Activated CD4-positive, alpha-beta T cell treated with anti-CD3 and anti-CD28 coated beads, Interleukin-2, Interleukin-4, amounts not matched to agents 100 ng/mL and 50 ng/mL, durations not matched to agents 16 hours and 8 hours (primary cell): ENCODE data around the gene WDFY4.

Experiments
- DNase-seq: peaks from one replicate; pipeline ENCODE4 v3.0.0-alpha.2; 2020; ENCODE audit warnings: low spot score

WDFY4 gene

DNA sequence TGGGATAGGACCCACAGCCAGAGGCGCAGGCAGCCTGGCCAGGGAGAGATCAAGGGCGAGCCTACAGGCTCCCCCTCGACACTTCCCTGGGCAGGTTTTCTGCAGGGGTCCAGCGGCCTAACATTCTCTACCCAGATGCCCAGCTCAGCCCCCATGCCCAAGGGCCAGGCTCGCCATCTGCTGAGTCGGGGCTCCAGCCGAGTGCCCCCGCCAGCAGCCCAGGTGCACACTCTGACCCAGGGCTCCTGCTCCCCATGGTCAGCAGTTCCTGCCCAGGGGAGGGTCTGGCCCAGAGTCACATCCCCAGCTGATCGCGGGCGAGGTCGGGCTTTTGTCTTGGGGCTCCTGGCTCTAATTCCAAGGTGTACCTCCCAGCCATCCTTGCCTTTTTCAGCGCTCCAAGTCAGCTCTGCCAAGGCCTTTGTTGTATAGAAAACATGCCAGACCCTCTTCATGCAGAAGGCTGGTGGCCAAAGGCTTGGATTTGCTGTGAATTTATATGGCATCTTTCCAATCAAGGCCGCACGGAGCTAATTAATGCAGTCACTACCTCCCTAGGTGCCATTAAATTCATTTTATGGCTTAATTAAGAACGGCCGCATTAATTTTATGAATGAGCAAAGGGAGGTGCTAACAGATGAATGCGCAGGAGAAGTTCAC, 134.3 kb downstream of the WDFY4 start:
- no peak for DNase-seq

- DNase-seq, result no peak
Measured at GRCh38 chr10:48819783-48820182, 135.1 kb downstream of the WDFY4 start.

DNA sequence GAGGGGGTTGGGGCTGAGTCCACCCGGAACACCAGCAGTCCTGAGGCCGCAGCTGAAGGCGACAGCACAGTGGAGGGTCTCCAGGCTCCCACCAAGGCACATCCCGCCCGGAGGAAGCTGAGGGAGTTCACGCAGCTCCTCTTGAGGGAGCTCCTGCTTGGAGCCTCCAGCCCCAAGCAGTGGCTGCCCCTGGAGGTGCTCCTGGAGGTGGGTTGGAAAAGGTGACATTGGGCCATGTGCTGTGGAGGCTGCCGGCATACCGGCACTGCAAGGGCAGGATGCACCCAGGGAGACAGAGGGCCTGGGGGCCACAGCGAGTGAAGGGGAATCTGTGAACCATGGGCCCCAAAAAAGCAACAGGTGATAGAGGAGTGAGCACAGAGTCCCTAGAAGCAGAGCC, 135.6 kb downstream of the WDFY4 start:
- no peak for DNase-seq

DNA sequence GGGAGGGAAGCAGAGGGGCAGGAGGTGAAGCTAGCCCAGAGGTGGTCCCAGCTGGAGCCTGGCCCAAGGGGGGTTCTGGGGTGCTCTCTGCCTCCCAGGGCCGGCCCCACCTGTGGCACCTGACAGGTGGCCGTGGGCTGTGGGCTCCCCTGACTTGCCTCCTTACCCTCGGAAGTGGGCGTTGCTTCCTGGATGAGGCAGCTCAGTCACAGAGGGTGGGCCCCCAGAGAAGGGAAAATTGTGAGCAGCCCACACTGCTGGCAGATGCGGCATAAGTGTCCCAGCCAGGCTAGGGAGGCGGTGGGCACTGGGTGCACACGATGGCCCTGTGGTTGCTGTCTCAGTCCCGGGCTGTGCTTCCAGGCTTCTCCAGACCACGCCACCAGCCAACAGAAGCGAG, 136.0 kb downstream of the WDFY4 start:
- DNase-seq, result no peak

GRCh38 chr10:48821111-48821510, 136.4 kb downstream of the WDFY4 start:
- no peak for DNase-seq

DNA sequence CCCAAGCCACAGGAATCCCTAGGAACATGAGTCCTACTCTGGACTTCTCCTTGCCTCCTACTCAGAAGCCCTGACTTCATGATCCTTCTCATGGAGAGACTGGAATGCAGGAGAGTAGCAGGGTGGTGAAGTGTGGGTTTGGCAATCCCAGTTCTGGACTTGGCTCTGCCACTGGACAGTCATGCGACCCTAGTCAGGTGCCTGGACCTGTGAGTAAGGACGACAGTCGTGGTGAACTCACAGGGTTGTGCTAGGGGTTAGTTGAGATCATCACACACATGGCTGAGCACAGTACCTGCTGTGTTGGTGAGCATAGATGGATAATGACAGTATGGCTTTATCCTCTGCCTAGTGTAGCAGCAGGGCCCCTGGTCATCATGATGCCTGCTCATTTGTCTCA, 137.0 kb downstream of the WDFY4 start:
- DNase-seq, result no peak

GRCh38 chr10:48833674-48834073, 149.0 kb downstream of the WDFY4 start:
- no peak for DNase-seq

GRCh38 chr10:48834189-48834965, 149.7 kb downstream of the WDFY4 start:
- DNase-seq, result no peak

GRCh38 chr10:48835781-48836180, 151.1 kb downstream of the WDFY4 start:
- DNase-seq, result no peak

DNA sequence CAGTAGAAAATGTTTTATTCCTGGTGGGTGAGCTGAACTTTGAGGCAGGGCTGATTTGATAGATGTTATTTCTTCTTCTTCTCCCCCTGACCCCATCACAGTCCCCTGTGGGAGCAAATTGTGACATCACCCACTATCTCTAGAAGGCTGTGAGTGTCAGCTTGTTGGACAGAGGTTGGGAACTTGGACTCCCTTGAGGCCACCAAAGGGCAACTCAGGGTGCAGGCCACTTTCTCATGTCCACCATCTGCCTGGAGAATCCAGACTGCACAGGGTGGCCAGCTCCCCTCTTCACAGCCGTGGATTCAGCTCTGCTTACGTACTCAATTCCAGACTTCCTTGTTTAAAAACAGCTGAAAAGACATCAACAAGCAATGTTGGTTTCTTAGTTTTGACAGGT, 151.9 kb downstream of the WDFY4 start:
- no peak for DNase-seq

GRCh38 chr10:48838834-48839233, 154.2 kb downstream of the WDFY4 start:
- DNase-seq, result no peak

DNA sequence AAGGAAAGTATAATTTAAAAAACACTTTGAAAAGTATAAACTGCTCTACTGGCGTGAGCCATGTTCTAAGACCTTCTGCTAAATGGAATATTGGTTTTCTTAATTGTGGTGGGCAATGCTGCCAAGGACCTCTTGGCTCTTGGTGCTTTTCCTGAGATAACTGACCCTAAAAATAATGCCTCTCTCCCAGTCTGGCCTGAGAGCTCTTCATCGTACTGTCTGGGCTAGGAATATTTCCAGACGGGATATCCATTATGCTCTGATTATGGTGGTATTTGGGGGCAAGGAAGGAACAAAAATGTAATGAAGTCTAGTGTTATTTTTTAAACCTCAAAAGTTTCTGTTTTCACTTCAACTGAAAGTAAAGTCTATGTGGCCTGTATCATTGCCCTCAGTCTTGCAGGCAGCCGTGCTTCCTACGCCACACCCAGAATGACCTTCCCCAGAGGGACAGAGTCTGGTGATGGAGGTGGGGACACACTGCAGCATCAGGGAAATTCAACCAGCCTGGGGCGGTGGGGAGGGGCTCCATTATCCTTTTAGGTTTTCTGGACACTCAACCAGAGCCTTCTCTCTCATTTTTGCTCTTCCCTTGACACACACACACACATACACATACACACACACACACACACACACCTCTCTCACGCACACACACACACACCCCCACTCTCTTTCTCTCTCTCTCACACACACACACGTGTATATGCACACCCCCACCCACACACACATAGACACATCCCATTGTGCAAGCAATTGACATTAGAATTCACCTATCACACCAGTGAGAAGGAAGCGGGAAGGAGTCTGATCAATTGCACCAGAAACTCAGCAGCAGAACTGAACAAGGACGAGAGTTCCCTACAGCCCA, 155.4 kb downstream of the WDFY4 start:
- DNase-seq, result no peak

- DNase-seq, result no peak
Measured at GRCh38 chr10:48842231-48842630, 157.6 kb downstream of the WDFY4 start.

- no peak for DNase-seq
Measured at GRCh38 chr10:48843198-48843597, 158.5 kb downstream of the WDFY4 start.

DNA sequence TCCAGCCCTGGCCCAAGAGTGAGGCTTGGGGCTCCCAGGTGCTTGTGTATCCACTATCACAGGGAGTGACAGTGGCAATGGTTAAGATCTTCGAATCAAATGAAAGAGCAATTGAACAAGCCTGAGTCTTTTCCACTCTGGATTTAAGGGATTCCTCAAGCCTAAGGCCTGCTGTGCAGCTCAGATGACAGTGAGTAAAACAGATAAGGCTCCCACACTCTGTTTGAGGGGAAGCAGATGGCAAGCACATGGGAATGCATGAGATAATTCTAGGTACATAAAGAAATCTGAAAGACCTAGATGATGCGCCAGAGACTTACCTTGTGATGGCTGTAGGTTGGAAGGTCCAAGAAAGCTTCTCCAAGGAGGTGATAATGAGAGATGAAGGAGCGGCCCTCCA, 159.9 kb downstream of the WDFY4 start:
- no peak for DNase-seq

- no peak for DNase-seq
Measured at GRCh38 chr10:48845512-48845911, 160.8 kb downstream of the WDFY4 start.

DNA sequence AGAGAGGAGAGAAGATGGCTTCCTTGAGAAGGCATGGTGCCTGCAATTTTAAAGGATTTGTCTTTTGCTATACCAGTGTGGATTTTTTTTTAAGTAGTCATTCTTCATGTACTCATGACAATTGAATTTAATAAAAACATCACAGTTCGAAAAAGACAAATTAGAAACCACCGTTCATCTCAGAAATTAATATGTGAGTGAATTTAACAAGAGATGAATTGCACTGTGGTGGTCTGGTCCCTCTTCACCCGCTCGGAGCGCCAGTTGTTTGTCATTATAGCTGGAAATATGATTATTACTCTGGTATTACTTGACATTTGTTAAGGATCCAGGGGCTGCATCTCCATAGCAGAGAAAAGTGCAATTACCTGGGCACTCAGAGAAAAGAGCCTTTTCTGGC, 163.0 kb downstream of the WDFY4 start:
- DNase-seq, result no peak

DNA sequence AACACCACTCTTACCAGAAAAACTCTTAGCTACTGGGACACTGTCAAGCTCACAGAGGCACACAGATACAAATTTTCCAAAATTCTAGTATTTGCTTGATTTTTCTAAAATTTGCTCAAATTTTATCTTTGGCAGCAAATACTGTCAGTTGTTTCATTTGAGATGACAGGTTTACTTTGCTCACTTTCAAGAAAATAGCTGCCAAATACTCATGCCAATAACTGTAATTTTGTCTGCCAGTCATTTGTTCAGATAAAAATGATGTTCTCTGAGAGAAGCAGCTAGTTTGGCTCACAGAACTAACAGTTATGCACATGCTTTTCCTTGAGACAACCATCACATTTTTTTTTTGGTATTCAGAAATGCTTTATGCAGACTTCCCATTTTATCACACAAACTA, 172.2 kb downstream of the WDFY4 start:
- DNase-seq, result no peak

DNA sequence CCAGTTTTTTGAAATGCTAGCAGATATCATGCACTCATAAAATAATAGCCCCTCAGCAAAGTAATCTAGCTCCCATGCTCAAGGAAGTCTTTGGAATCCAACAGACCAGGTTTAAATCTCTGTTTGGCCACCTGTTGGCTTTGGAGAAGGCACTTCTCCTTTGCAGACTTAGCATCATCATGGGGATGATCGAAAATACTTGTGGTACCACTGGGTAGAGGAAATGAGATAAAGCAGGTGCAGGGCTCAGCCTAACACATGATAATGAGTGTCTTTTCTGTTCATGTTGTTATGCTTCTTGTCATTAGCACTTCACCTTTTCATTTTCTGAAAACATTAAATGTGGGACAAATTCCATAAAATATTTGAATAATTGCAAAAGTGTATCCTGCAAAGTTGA, 187.6 kb downstream of the WDFY4 start:
- DNase-seq, result no peak

DNA sequence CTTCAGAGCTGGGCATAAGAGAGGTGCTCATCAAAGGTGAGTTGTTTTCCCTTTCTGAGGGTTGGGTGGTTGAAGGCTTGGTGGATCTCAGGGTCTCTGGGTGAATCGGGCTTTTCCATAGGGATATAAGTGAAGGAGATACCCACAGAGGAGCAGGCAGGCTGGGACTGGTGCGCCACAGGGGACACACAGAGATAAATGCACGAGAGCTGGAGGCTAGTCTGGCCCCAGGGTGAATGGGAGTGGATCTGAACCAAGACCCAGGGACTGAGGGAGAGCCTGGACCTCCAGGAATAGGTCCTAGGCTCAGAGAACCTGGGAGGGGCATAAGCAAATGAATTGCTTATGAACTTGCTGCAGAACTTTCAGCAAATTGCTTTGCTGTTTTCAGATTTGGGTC, 193.4 kb downstream of the WDFY4 start:
- no peak for DNase-seq

- DNase-seq, result no peak
Measured at GRCh38 chr10:48879451-48879850, 194.8 kb downstream of the WDFY4 start.

DNA sequence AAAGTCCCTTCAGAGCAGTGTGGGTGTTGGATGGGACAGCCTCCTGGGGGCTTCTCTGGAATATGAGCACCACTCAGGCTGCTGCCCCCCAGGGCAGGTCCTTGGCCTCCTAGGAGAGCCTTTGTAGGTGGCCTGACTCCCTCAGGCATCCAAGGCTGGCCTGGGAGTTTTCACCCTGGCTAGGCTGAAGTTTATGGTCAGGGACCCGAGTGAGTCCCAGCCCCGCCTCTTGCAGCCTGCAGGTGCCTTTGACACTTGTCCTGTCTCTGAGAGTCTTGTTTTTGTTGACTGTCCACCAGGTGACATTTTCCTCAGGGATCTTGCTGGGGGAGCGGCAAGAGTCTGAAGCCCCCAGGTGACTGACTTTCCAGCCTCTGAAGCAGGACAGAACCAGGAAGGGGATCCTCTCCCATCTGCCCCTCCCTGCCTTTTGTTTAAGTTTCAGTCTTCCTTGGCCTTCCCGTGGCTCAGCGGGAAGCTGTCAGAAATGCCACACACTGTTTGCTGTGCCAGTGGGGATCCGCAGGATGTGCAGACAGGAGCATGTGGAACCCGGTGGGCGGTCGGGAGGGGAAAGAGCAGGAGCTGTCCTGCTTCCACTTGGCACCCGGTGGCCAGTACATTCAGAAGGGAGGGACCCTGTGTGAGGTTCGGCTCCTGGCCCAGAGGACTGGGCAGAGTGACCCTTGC, 195.5 kb downstream of the WDFY4 start:
- DNase-seq, result no peak
